ENCODE data around the gene ATL2. TPM values are rescaled to one million over a fixed set of nuclear protein-coding genes. Genes with fewer than 3 reads are reported as not detected.

The ATL2 gene
- total RNA-seq, 4 donors from 2014 or later, result 147 to 220 (median 187) TPM

DNA sequence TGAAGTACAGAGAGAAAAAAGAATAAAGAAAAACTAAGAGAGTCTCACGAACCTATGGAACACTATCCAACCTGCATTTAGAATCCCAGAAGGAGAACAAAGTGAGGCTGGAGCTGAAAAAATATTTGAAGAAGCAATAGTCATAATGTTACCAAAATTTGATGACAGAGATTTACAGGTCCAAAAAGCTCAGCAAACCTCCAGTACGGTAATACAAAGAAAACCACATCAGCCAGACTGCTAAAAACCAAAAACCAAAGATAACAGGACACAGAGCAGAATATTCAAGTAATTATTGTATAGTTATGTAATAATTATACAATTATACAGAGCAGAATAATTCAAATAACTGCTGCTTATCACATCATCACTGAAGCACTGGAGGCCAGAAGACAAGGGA lies 23.7 kb downstream of the ATL2 start:
- TF ChIP-seq POLR2A (IDR thresholded peaks at IDR 0.05), result no peak
- no peak for TF ChIP-seq CTCF (IDR thresholded peaks at IDR 0.05)
- DNase-seq (ENCODE audit: low spot score in 2 of 2), result no peak
- 92% methylated on average over 2 of the region's 2 CpGs for WGBS, 2 donors
- H3K4me3 ChIP-seq (ENCODE audit: low read depth, poor library complexity, severe bottlenecking), result no peak overlapping the region
- intact Hi-C loops (cut with DNase I; ENCODE audit: low total_unique reads), result no loop called here

GRCh38 chr2:38352336-38352735 lies 24.7 kb downstream of the ATL2 start:
- no peak overlapping the region for H3K4me3 ChIP-seq (ENCODE audit: low read depth, poor library complexity, severe bottlenecking)
- intact Hi-C loops (cut with DNase I; ENCODE audit: low total_unique reads), result no loop called here
- DNase-seq (ENCODE audit: low spot score in 2 of 2), result no peak
- TF ChIP-seq POLR2A (IDR thresholded peaks at IDR 0.05), result no peak
- TF ChIP-seq CTCF (IDR thresholded peaks at IDR 0.05), result no peak

DNA sequence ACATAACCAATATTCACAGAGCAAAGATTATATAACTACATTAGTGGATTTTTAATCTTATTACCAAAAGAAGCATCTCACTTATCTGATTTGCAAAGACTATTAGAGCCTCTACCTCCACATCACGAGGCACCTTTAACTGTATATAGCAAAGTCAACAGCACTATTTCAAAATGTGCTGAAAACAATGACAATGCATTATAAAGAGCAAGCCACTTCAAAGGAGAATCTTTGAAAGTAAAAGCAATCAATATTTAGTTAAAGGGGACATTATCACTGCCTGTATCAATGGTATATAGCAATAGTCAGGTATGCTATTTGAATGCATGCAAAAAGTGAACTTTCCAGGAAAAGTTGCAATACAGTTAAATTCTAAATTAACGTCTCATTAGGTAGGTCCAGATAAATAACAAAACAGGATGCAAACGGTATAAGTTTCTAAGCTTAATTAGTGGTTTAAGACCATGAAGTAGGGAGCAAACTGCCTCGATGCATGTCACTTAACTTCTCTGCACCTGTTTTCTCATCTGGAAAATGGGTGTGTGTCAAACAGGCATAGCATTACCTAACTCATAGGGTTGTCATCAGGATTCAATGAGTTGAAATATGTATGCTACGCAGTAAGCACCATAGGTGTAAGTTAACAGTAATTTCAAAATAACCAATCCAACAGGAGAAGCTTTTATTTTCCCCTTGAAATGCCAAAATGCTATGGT lies 31.6 kb downstream of the ATL2 start:
- no peak for TF ChIP-seq CTCF (IDR thresholded peaks at IDR 0.05)
- TF ChIP-seq POLR2A (IDR thresholded peaks at IDR 0.05), result no peak
- no peak overlapping the region for H3K4me3 ChIP-seq (ENCODE audit: low read depth, poor library complexity, severe bottlenecking)
- intact Hi-C loops (cut with DNase I; ENCODE audit: low total_unique reads), result no loop called here
- DNase-seq (ENCODE audit: low spot score in 2 of 2), result no peak
- WGBS, 2 donors, result 85 to 87% methylated on average over 5 of the region's 5 CpGs

- no peak for DNase-seq (ENCODE audit: low spot score in 2 of 2)
- TF ChIP-seq POLR2A (IDR thresholded peaks at IDR 0.05) (no peak), CTCF (IDR thresholded peaks at IDR 0.05) (no peak)
- H3K4me3 ChIP-seq (ENCODE audit: low read depth, poor library complexity, severe bottlenecking), result no peak overlapping the region
- WGBS, 2 donors, result 86 to 91% methylated on average over 3 of the region's 3 CpGs
- intact Hi-C loops (cut with DNase I; ENCODE audit: low total_unique reads), result no loop called here
These were observed 32.3 kb downstream of the ATL2 start for GRCh38 chr2:38344813-38345212.

GRCh38 chr2:38343212-38343611 lies 33.9 kb downstream of the ATL2 start:
- TF ChIP-seq CTCF (IDR thresholded peaks at IDR 0.05) (no peak), POLR2A (IDR thresholded peaks at IDR 0.05) (no peak)

DNA sequence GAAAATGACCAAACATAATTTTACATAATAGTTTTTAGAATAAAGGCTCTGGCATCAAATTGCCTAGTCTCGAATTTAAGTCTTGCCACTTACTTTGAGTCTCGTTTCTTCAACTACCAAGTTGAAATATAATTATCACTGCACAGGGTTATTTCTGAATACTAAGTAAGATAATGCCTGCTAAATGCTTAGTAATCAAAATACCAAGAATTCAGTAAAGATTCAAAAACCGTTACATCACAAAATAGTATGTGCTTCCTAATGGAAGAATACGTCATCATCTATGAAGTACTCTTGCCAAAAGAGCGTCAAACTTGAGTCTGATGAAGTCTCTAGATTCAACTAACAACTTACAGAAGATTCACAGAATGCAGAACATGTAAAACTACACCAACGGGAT lies 40.5 kb downstream of the ATL2 start:
- intact Hi-C loops (cut with DNase I; ENCODE audit: low total_unique reads), result no loop called here
- TF ChIP-seq CTCF (IDR thresholded peaks at IDR 0.05) (no peak), POLR2A (IDR thresholded peaks at IDR 0.05) (no peak)
- 94 to 96% methylated on average over 6 of the region's 6 CpGs for WGBS, 2 donors
- no peak for DNase-seq (ENCODE audit: low spot score in 2 of 2)
- no peak overlapping the region for H3K4me3 ChIP-seq (ENCODE audit: low read depth, poor library complexity, severe bottlenecking)

More at GRCh38 chr2:38343212-38343611, 33.9 kb downstream of the ATL2 start:
- intact Hi-C loops (cut with DNase I; ENCODE audit: low total_unique reads), result no loop called here
- WGBS, 2 donors, result 94 to 97% methylated on average over 3 of the region's 3 CpGs
- no peak for DNase-seq (ENCODE audit: low spot score in 2 of 2)
- no peak overlapping the region for H3K4me3 ChIP-seq (ENCODE audit: low read depth, poor library complexity, severe bottlenecking)
